HEK293 (cell line): ENCODE results near the gene EML3.
A peak's percentile ranks its signal among the peaks of the same experiment; 100 is the strongest.

Experiments
- BCL11A ChIP-seq: fragments of 450-650 bp; formaldehyde crosslinking; IDR thresholded peaks from 2 replicates; pipeline ENCODE4 v1.5.1; 2016; ENCODE audit warnings: low read depth, missing biosample characterization, missing genetic modification characterization
- EGR2 ChIP-seq: fragments of 450-650 bp; formaldehyde crosslinking; IDR thresholded peaks from 2 replicates; pipeline ENCODE4 v1.5.1; 2016; ENCODE audit warnings: low read depth, missing biosample characterization, missing genetic modification characterization
- KLF10 ChIP-seq: fragments of 450-650 bp; IDR thresholded peaks from 2 replicates; pipeline ENCODE4 v1.5.1; 2018; ENCODE audit warnings: missing biosample characterization, mild to moderate bottlenecking, missing genetic modification characterization
- KLF8 ChIP-seq: fragments of 450-650 bp; formaldehyde crosslinking; IDR thresholded peaks from 2 replicates; pipeline ENCODE4 v1.5.1; 2016; ENCODE audit warnings: missing biosample characterization, missing genetic modification characterization
- MYNN ChIP-seq: fragments of 450-650 bp; formaldehyde crosslinking; IDR thresholded peaks from 2 replicates; pipeline ENCODE4 v1.5.1; 2016; ENCODE audit warnings: missing biosample characterization, missing genetic modification characterization, borderline replicate concordance
- SP3 ChIP-seq: fragments of 450-650 bp; formaldehyde crosslinking; IDR thresholded peaks from 2 replicates; pipeline ENCODE4 v1.5.1; 2016; ENCODE audit warnings: missing biosample characterization, missing genetic modification characterization
- SP7 ChIP-seq: fragments of 450-650 bp; formaldehyde crosslinking; IDR thresholded peaks from 2 replicates; pipeline ENCODE4 v1.5.1; 2016; ENCODE audit warnings: missing biosample characterization, missing genetic modification characterization
- WT1 ChIP-seq: fragments of 450-650 bp; formaldehyde crosslinking; IDR thresholded peaks from 2 replicates; pipeline ENCODE4 v1.5.1; 2016; ENCODE audit warnings: missing biosample characterization, missing genetic modification characterization
- YY1 ChIP-seq: fragments of 450-650 bp; formaldehyde crosslinking; IDR thresholded peaks from 2 replicates; pipeline ENCODE4 v1.5.1; 2018; ENCODE audit warnings: missing biosample characterization, missing genetic modification characterization
- ZBTB8A ChIP-seq: fragments of 450-650 bp; formaldehyde crosslinking; IDR thresholded peaks from 2 replicates; pipeline ENCODE4 v1.5.1; 2016; ENCODE audit warnings: missing biosample characterization, missing genetic modification characterization
- ZFP69B ChIP-seq: fragments of 450-650 bp; formaldehyde crosslinking; IDR thresholded peaks from 2 replicates; pipeline ENCODE4 v1.5.1; 2016; ENCODE audit warnings: missing biosample characterization, missing genetic modification characterization
- ZNF133 ChIP-seq: fragments of 450-650 bp; formaldehyde crosslinking; IDR thresholded peaks from 2 replicates; pipeline ENCODE4 v1.5.1; 2016; ENCODE audit warnings: missing biosample characterization, missing genetic modification characterization
- ZNF221 ChIP-seq: fragments of 450-650 bp; formaldehyde crosslinking; IDR thresholded peaks from 2 replicates; pipeline ENCODE4 v1.5.1; 2017; ENCODE audit warnings: missing biosample characterization, missing genetic modification characterization, borderline replicate concordance
- ZNF341 ChIP-seq: fragments of 450-650 bp; formaldehyde crosslinking; IDR thresholded peaks from 2 replicates; pipeline ENCODE4; 2016; ENCODE audit warnings: low read depth, missing biosample characterization, missing genetic modification characterization
- ZNF366 ChIP-seq: fragments of 450-650 bp; formaldehyde crosslinking; conservative IDR thresholded peaks from 2 replicates; pipeline ENCODE4 v1.5.1; 2016; ENCODE audit warnings: missing biosample characterization, missing genetic modification characterization
- ZNF561 ChIP-seq: fragments of 450-650 bp; IDR thresholded peaks from 2 replicates; pipeline ENCODE4 v1.5.1; 2018; ENCODE audit warnings: missing biosample characterization, missing genetic modification characterization, borderline replicate concordance
- ZNF600 ChIP-seq: fragments of 450-650 bp; formaldehyde crosslinking; IDR thresholded peaks from 2 replicates; pipeline ENCODE4 v1.5.1; 2016; ENCODE audit warnings: missing biosample characterization, missing genetic modification characterization
- ZNF768 ChIP-seq: fragments of 450-650 bp; formaldehyde crosslinking; IDR thresholded peaks from 2 replicates; pipeline ENCODE4 v1.5.1; 2018; ENCODE audit warnings: missing biosample characterization, mild to moderate bottlenecking, missing genetic modification characterization
- ZSCAN30 ChIP-seq: fragments of 450-650 bp; IDR thresholded peaks from 2 replicates; pipeline ENCODE4 v1.5.1; 2018; ENCODE audit warnings: missing biosample characterization, mild to moderate bottlenecking, missing genetic modification characterization, moderate library complexity
- ZXDB ChIP-seq: fragments of 450-650 bp; formaldehyde crosslinking; IDR thresholded peaks from 2 replicates; pipeline ENCODE4 v1.5.1; 2016; ENCODE audit warnings: missing biosample characterization, missing genetic modification characterization
- TF ChIP-seq, protein P1 (sequence below): fragments of 450-650 bp; formaldehyde crosslinking; IDR thresholded peaks from 2 replicates; pipeline ENCODE4 v1.5.1; 2016; ENCODE audit warnings: missing biosample characterization, missing genetic modification characterization
- TF ChIP-seq, protein P2 (sequence below): fragments of 450-650 bp; formaldehyde crosslinking; IDR thresholded peaks from 2 replicates; pipeline ENCODE4 v1.5.1; 2016; ENCODE audit warnings: missing biosample characterization, missing genetic modification characterization
- TF ChIP-seq, protein P3 (sequence below): fragments of 450-650 bp; formaldehyde crosslinking; IDR thresholded peaks from 2 replicates; pipeline ENCODE4 v1.5.1; 2016; ENCODE audit warnings: missing biosample characterization, missing genetic modification characterization
- TF ChIP-seq, protein P4 (sequence below): fragments of 450-650 bp; formaldehyde crosslinking; IDR thresholded peaks from 2 replicates; pipeline ENCODE4 v1.5.1; 2016; ENCODE audit warnings: missing biosample characterization, missing genetic modification characterization
- TF ChIP-seq, protein P5 (sequence below): fragments of 450-650 bp; formaldehyde crosslinking; IDR thresholded peaks from 2 replicates; pipeline ENCODE4 v1.5.1; 2016; ENCODE audit warnings: missing biosample characterization, missing genetic modification characterization
- TF ChIP-seq, protein P6 (sequence below): fragments of 450-650 bp; formaldehyde crosslinking; IDR thresholded peaks from 2 replicates; pipeline ENCODE4 v1.5.1; 2016; ENCODE audit warnings: missing biosample characterization, missing genetic modification characterization

EML3 gene

DNA sequence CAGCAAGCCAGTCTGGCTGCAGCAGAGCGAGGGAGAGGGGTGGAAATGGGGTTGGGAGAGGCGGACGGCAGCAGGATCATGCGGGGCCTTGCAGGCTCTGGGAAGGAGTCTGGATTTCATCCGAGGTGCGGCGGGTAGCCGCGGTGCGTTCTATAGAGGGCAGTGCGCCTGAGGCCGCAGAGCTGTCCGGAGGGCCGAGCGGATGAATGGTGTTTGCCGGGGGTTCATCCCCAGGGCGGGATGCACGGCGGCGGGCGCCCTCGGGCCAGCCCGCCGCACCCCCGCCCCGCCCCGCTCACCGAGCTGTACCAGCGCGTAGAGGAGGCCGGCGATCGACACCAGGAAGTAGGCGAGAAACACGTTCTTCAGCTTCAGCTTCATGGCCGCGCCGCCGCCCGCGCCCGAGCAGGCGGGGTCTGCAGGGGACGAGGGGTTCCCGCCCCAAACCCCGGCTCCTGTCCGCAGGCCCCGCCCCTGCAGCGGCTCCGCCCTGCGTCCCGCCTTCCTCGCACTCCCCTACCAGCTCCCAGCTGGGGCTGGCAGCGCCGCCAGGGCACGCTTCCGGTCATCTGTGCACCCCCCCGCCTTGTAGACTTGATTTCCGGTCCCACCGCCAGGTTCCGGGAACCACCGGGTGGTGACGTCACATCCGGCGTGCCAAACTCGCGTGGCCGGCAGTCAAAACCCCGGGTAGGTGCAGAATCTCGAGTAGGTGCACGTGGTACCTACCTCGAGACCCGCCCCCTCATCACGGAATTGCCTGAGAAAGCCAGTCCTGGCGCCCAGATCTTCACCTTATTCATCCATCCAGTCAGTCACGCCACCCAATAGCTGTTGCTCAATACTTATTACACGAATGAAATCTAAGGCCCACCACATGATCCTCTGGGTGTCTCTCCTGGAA is 9.2 kb upstream of the EML3 start, which contains the start of gene B3GAT3 (continued):
- TF ChIP-seq, protein P1, sequence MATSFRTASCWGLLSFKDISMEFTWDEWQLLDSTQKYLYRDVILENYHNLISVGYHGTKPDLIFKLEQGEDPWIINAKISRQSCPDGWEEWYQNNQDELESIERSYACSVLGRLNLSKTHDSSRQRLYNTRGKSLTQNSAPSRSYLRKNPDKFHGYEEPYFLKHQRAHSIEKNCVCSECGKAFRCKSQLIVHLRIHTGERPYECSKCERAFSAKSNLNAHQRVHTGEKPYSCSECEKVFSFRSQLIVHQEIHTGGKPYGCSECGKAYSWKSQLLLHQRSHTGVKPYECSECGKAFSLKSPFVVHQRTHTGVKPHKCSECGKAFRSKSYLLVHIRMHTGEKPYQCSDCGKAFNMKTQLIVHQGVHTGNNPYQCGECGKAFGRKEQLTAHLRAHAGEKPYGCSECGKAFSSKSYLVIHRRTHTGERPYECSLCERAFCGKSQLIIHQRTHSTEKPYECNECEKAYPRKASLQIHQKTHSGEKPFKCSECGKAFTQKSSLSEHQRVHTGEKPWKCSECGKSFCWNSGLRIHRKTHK: no peak
- TF ChIP-seq KLF8 (tag by site-specific recombination) (peak; percentile 91), ZNF366 (tag by site-specific recombination) (peak; percentile 30), EGR2 (peak; percentile 38; the same call in 1 of the 2 replicates), ZFP69B (tag by site-specific recombination) (0 out of 2 replicates have a peak, but pooled peaks have one; percentile 28), ZNF133 (tag by site-specific recombination) (no peak), SP7 (peak; percentile 62), WT1 (tag by site-specific recombination) (peak; percentile 76), ZNF221 (tag by site-specific recombination) (no peak), ZNF561 (tag by site-specific recombination) (peak; percentile 74; the same call in 1 of the 2 replicates), MYNN (tag by site-specific recombination) (no peak), ZNF341 (tag by site-specific recombination) (peak; percentile 97), ZNF600 (peak; percentile 68), ZBTB8A (tag by site-specific recombination) (no peak), ZNF768 (tag by site-specific recombination) (no peak), YY1 (peak; percentile 64; the same call in 1 of the 2 replicates), ZXDB (tag by site-specific recombination) (peak; percentile 57), SP3 (peak; percentile 93), KLF10 (peak; percentile 92), BCL11A (peak; percentile 89), ZSCAN30 (tag by site-specific recombination) (peak; percentile 7; the same call in 1 of the 2 replicates)
- TF ChIP-seq, protein P2, sequence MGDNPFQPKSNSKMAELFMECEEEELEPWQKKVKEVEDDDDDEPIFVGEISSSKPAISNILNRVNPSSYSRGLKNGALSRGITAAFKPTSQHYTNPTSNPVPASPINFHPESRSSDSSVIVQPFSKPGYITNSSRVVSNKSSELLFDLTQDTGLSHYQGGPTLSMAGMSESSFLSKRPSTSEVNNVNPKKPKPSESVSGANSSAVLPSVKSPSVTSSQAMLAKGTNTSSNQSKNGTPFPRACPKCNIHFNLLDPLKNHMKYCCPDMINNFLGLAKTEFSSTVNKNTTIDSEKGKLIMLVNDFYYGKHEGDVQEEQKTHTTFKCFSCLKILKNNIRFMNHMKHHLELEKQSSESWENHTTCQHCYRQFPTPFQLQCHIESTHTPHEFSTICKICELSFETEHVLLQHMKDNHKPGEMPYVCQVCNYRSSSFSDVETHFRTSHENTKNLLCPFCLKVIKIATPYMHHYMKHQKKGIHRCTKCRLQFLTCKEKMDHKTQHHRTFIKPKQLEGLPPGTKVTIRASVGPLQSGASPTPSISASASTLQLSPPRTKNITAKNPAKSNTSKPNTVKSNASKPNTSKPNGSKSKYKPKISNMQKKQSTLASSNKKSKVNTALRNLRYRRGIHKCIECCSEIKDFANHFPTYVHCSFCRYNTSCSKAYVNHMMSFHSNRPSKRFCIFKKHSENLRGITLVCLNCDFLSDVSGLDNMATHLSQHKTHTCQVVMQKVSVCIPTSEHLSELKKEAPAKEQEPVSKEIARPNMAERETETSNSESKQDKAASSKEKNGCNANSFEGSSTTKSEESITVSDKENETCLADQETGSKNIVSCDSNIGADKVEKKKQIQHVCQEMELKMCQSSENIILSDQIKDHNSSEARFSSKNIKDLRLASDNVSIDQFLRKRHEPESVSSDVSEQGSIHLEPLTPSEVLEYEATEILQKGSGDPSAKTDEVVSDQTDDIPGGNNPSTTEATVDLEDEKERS (tag by site-specific recombination): no peak
- TF ChIP-seq, protein P3, sequence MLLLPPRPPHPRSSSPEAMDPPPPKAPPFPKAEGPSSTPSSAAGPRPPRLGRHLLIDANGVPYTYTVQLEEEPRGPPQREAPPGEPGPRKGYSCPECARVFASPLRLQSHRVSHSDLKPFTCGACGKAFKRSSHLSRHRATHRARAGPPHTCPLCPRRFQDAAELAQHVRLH: peak; percentile 98
- TF ChIP-seq, protein P4, sequence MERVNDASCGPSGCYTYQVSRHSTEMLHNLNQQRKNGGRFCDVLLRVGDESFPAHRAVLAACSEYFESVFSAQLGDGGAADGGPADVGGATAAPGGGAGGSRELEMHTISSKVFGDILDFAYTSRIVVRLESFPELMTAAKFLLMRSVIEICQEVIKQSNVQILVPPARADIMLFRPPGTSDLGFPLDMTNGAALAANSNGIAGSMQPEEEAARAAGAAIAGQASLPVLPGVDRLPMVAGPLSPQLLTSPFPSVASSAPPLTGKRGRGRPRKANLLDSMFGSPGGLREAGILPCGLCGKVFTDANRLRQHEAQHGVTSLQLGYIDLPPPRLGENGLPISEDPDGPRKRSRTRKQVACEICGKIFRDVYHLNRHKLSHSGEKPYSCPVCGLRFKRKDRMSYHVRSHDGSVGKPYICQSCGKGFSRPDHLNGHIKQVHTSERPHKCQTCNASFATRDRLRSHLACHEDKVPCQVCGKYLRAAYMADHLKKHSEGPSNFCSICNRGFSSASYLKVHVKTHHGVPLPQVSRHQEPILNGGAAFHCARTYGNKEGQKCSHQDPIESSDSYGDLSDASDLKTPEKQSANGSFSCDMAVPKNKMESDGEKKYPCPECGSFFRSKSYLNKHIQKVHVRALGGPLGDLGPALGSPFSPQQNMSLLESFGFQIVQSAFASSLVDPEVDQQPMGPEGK (tag by site-specific recombination): peak; percentile 76
- TF ChIP-seq, protein P5, sequence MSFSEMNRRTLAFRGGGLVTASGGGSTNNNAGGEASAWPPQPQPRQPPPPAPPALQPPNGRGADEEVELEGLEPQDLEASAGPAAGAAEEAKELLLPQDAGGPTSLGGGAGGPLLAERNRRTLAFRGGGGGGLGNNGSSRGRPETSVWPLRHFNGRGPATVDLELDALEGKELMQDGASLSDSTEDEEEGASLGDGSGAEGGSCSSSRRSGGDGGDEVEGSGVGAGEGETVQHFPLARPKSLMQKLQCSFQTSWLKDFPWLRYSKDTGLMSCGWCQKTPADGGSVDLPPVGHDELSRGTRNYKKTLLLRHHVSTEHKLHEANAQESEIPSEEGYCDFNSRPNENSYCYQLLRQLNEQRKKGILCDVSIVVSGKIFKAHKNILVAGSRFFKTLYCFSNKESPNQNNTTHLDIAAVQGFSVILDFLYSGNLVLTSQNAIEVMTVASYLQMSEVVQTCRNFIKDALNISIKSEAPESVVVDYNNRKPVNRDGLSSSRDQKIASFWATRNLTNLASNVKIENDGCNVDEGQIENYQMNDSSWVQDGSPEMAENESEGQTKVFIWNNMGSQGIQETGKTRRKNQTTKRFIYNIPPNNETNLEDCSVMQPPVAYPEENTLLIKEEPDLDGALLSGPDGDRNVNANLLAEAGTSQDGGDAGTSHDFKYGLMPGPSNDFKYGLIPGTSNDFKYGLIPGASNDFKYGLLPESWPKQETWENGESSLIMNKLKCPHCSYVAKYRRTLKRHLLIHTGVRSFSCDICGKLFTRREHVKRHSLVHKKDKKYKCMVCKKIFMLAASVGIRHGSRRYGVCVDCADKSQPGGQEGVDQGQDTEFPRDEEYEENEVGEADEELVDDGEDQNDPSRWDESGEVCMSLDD (tag by site-specific recombination): 0 out of 2 replicates have a peak, but pooled peaks have one; percentile 38
- TF ChIP-seq, protein P6, sequence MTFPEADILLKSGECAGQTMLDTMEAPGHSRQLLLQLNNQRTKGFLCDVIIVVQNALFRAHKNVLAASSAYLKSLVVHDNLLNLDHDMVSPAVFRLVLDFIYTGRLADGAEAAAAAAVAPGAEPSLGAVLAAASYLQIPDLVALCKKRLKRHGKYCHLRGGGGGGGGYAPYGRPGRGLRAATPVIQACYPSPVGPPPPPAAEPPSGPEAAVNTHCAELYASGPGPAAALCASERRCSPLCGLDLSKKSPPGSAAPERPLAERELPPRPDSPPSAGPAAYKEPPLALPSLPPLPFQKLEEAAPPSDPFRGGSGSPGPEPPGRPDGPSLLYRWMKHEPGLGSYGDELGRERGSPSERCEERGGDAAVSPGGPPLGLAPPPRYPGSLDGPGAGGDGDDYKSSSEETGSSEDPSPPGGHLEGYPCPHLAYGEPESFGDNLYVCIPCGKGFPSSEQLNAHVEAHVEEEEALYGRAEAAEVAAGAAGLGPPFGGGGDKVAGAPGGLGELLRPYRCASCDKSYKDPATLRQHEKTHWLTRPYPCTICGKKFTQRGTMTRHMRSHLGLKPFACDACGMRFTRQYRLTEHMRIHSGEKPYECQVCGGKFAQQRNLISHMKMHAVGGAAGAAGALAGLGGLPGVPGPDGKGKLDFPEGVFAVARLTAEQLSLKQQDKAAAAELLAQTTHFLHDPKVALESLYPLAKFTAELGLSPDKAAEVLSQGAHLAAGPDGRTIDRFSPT (tag by site-specific recombination): peak; percentile 98
